Measurements from ENCODE around the gene PTH1R.

The PTH1R gene

DNA sequence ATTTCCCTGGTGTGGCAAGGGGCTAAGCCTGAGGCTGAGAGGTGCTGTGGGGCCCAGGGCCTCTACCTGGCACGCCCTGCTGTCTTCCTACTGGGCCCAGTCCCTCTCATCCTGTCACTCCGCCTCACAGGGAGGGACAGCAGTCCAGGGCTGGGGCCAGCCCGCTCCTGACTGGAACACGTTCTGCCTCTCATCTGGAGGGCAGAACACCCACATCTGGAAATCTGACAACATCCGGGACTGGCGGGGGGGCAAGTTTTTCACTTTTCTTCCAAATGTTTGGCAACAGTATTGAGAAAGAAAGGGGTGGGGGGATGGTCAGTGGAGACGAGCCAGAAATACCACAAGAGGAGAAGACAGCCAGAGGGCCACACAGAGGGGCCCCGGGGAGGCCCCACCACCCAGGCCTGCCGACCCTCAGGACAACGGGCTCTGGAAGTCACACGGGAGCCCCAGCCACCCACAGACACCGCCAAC, 12.5 kb upstream of the PTH1R start:
- no peak for DNase-seq

DNA sequence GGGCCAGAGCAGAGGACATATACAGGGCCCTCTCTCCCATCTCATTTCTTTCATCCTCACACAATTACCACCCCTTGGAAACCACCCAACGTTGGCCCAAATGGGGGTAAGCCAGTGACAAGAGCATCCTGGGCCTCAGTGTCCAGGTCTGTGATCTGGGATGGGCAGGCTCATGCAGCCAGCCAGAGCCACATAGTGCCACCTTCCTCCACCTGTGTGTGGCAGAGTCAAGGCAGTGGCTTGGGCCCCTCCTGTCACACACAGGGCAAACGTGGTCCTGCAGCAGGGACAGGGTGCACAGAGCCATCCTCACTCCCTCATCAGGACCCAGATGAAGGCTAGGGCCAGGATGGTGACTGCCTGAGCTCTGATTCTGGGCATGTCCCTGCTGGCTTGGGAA, 12.0 kb upstream of the PTH1R start:
- DNase-seq: no peak

- no peak for DNase-seq
Observed at GRCh38 chr3:46866032-46866595, 11.4 kb upstream of the PTH1R start.

DNA sequence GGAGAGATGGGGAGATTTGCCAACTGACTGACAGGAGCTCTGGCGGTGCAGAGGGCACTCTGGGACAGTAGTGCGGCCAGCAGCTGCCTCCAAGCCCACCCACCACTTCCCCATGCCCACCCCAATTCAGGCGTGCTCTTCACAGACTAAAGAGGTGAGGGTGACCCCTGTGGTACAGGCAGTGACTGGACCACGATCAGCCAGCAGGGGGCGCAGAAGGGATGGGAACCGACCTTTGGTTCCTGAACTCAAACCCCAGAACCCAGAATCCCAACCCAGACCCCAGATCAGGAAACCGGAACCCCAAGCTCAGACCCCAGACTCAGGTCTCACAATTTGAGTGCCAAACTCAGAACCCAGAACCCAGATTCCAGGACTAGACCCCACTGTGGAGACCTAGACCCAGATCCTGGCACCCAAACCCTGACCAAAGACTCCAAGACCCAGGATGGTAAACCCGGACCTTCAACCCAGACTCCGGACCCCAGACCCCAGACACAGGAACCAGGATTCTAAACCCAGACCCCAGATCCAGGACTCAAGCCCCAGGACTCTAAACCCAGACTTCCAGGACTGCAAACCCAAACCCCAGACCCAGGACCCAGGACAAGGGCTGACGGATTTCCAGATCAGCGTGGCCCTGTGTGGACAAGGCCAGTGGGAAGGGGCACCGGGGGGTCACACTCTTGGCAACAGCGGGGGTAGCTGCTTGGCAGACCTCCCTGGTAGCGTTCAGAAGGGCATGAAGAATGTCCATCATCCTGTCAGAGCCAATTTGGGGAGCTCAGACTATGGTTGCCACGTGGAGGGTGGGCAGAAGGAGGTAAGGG, 10.6 kb upstream of the PTH1R start:
- DNase-seq: peak; percentile 86 to 90

DNA sequence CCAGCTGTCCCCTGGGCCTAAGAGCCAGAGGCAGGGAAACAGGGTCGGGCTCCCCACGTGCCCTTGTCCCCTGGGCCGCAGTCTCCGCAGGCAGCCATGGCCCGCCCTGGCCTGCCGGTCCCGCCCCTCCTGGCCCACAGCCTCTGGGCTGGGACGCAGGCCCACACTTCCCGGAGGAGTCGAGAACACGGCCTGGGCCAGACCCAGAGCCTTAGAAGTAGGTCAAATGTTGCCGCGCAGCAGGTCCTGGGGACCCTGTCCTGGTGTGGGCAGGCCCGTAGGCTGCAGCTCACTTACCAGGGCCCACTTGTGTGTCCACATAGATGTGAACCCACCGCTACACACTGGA, 10.0 kb upstream of the PTH1R start:
- no peak for DNase-seq

GRCh38 chr3:46868287-46868686, 9.2 kb upstream of the PTH1R start:
- DNase-seq: no peak

DNA sequence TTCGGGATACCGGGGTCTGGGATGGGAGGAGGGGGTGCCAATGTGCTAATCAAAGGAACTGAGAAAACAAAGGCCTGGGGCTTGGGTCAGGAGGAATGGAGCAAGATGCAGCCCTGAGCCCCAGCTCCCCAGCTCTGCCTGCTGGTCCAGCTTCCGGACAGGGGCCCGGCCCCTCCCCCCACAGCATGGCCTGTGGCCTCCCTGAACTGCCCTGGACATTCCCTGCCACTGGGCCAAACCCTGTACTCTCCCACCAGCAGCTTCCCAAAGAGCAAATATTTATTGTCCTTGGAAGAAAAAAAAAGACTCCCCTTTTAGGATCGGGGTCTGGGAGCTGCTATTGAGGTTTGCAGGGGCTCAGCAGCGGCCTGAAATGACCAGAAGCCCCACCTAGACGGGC, 8.6 kb upstream of the PTH1R start:
- no peak for DNase-seq

- no peak for DNase-seq
Observed at GRCh38 chr3:46869440-46869839, 8.1 kb upstream of the PTH1R start.

DNA sequence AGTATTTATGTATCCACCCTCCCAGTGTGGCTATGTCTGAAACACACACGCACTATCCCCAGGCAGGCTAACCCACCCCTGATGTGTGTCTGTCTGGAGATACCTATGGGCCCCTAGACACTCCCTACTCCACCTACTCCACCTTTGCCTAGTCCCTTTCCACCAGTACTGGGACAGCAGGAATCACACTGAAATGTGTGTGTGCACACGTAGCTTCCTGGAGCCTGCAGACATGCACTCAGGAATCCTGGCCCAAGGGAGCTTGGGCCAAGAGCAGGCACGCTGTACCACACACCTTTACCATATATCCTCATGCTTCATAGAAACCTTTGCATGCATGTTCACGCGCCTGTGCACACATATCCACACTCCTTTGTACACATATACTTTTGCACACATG, 6.9 kb upstream of the PTH1R start:
- DNase-seq: no peak

DNA sequence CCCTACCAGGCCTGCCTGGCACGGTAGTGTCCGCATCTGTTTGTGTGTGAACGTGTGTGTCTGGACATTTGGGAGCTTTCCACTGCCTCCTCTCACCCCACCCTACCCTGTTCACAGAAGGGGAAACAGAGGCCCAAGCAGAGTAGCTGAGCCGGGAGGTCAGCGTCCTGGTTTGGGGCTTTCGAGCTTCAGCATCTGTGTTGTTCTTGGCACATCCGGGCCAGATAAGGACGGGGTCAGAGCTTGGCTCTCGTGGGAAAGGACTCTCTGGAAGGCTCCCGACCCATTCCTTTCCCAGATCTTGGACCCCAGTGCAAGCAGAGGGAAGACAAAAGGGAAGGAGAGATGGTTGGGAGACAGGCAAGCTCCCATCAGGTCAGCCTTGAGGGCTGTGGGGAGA, 6.3 kb upstream of the PTH1R start:
- DNase-seq: no peak

GRCh38 chr3:46873521-46873920, 4.0 kb upstream of the PTH1R start:
- DNase-seq: no peak

DNA sequence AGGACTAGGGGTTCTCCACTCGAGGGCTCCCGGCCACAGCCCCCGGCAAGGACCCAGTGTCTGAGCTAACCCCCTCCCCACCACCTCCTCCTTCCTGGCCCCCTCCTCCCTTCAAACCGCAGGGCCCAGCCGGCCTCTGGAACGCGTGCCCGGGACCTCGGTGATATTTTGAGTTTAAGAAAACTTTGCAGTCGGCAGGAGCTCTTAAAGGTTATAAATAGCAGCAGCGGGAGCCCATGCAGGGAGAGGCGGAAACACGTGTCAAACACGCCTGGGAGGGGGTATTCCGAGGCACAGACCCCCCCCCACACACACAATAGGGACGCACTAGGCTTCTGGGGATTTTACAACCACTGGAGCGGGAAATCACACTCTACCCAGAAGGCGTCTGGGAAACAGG, 3.1 kb upstream of the PTH1R start:
- no peak for DNase-seq

- no peak for DNase-seq
Observed at GRCh38 chr3:46875560-46875959, 2.0 kb upstream of the PTH1R start.

- DNase-seq: no peak
Observed at GRCh38 chr3:46876313-46877300, 914 bp upstream of the PTH1R start.

GRCh38 chr3:46878781-46879436, 1.4 kb downstream of the PTH1R start:
- no peak for DNase-seq

GRCh38 chr3:46880884-46881595, 3.5 kb downstream of the PTH1R start:
- DNase-seq: no peak

DNA sequence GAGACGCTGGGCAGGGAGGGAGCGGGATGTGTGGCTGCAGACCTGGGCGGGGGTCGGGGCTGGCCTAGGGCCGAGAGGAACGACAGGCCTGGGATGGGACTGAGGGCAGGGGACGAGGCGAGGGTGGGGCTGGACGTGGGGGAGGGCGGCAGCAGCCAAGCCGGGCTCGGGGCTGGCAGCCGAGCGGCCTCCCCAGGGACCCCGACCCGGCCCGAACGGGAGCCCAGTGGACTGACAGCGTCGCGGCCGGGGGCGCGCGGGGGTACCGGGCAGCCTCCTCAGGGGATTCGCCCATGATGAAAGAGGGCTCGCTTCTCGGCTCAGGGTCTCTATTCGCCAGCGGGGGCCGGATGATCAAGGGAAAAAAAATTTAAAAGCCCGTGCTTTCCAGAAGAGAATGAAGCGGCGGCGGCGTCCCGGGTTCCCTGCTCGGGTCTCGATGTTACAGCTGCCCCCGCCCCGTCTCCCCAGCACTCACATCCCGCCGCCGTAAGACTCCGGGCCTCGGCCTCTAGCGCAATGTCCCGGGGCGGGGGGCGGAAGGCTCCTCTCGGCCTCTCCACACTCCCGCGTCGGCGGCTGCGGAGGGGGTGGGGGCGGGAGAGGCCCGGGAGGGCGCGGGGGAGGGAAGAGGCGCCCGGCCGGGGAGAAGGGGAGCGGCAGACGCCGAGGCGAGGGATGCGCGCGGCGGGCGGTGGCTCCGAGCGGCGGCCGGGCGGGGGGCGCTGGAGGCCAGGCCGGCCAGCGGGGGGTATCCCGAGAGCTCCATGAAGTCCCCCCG, 4.3 kb downstream of the PTH1R start:
- DNase-seq: peak in 1 of 2 experiments; percentile 39

GRCh38 chr3:46882377-46883053, 5.0 kb downstream of the PTH1R start:
- peak in 1 of 2 experiments; percentile 38 for DNase-seq

DNA sequence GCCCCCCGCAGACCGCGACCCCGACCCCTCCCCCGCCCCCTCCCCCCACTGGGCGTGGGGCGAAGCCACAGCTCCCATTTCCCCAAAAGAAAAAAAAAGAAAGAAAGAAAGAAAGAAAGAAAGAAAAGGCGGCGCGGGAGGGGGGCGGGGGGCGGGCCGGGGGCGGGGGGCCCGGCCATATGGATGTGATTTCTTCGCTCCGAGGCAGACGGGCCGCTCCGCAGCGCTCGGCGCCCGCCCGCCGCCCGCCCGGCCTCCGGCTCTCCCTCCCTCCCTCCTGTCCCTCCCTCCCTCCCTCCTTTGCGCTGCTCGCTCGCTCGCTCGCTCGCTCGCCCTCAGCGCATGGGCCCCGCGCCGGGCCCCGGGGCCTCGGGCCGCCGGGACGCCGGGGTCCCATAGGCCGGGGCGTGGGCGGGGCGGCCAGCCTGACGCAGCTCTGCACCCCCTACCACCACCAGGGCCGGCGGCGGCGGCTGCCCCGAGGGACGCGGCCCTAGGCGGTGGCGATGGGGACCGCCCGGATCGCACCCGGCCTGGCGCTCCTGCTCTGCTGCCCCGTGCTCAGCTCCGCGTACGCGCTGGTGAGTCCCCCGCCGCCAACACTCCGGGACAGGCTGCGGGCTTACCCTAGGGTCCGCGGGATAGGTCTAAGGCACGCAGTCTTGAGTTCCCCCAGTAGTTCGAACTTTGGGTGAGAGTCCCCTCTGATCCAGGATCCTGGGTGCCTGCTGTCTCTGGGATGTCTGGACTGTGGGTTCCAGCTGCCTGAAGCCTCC, 5.7 kb downstream of the PTH1R start:
- DNase-seq: peak in 1 of 2 experiments; percentile 38

- DNase-seq: no peak
Observed at GRCh38 chr3:46883830-46884185, 6.3 kb downstream of the PTH1R start.
